Transverse colon (tissue), 3 donors: ENCODE results near the gene OR6Q1.

ENCODE experiments used
- POLR2A ChIP-seq: fragments of 450-650 bp; IDR thresholded peaks from one replicate; pipeline ENCODE4 v1.6.1; 2016; ENCODE audit warnings: antibody characterized with exemption, mild to moderate bottlenecking, moderate library complexity
- TF ChIP-seq, protein P1 (sequence below), 5 experiments: fragments of 200-600 bp in 3 of 5; fragments of 450-650 bp in 2 of 5; sonication (generic) in 3 of 5; IDR thresholded peaks; 1 replicate in 2 of 5; 2 replicates in 3 of 5; pipeline ENCODE4 v1.5.1; 2016 to 2017; ENCODE audit warnings: antibody characterized with exemption in 5 of 5, inconsistent platforms in 3 of 5, mild to moderate bottlenecking in 2 of 5, moderate library complexity in 1 of 5

DNA sequence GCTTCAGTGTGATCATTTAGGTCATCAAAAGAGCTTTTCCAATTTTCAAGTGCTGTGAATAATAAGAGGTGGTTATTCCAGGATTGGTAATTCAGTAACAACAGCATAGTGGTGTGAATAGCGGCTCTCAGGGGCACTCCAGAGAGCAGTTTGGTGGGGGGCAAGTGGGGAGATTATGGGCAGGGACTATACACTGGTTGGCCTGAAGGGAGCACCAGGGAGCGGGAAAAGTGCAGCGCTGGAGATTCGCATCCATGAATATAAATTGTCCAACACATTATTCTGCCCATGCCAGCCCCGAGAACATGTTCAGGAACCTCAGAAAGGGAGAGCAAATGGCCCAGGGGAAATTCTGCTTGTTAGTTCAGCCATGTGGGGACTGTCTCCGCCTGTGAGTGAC, 37.9 kb downstream of the OR6Q1 start:
- no peak for TF ChIP-seq POLR2A
- TF ChIP-seq, protein P1, sequence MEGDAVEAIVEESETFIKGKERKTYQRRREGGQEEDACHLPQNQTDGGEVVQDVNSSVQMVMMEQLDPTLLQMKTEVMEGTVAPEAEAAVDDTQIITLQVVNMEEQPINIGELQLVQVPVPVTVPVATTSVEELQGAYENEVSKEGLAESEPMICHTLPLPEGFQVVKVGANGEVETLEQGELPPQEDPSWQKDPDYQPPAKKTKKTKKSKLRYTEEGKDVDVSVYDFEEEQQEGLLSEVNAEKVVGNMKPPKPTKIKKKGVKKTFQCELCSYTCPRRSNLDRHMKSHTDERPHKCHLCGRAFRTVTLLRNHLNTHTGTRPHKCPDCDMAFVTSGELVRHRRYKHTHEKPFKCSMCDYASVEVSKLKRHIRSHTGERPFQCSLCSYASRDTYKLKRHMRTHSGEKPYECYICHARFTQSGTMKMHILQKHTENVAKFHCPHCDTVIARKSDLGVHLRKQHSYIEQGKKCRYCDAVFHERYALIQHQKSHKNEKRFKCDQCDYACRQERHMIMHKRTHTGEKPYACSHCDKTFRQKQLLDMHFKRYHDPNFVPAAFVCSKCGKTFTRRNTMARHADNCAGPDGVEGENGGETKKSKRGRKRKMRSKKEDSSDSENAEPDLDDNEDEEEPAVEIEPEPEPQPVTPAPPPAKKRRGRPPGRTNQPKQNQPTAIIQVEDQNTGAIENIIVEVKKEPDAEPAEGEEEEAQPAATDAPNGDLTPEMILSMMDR (IDR thresholded peaks at IDR 0.05), result no peak
